GM04503 (cell line): Measurements from ENCODE around the gene ASPHD1.
"Not testable (repeated sequence)": the region's sequence is repeated elsewhere in the genome, so short reads cannot be mapped to it uniquely, and the experiment has no call there.

Experiments
- DNase-seq: peaks from one replicate; pipeline ENCODE4 v3.0.0-alpha.2; 2012; ENCODE audit warnings: low read depth

The ASPHD1 gene

GRCh38 chr16:29877266-29877961, 22.9 kb upstream of the ASPHD1 start:
- no peak for DNase-seq

- no peak for DNase-seq
Measured at GRCh38 chr16:29878172-29878571, 22.1 kb upstream of the ASPHD1 start.

DNA sequence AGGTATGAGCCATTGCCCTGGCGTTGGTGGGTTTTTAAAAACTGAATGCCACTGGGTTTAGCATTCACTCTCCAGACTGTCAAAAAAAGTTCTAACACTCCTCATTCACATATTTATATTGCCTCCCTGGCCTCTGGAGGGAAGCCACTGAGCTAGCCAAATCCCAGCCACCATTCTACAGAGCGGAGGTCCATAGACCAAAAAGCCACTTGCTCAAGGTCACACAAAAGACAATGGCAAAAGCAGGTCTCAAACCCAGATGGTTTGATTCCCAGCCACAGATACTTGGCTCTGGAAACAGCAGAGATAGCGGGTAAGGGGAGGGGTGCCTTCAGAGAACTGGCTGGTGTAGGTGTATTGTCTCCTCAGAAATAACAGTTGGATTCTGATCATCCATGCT, 19.2 kb upstream of the ASPHD1 start:
- no peak for DNase-seq

- no peak for DNase-seq
Measured at GRCh38 chr16:29883987-29884386, 16.3 kb upstream of the ASPHD1 start.

DNA sequence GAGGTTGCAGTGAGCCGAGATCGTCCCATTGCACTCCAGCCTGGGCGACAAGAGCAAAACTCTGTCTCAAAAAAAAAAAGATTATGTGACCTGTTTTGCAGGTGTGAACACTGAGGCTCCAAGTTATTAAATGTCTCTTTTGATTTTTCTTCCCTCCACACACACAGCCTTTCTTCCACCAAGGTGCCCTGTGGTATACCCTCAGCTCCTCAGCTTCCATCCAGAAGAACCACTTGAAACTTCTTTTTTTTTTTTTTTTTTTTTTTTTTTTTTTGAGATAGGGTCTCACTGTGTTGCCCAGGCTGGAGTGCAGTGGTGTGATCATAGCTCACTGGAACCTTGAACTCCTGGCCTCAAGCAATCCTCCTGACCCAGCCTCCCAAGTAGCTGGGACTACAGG, 10.9 kb upstream of the ASPHD1 start:
- DNase-seq = not testable (repeated sequence)

- DNase-seq = no peak
Measured at GRCh38 chr16:29891525-29892457, 8.5 kb upstream of the ASPHD1 start.

DNA sequence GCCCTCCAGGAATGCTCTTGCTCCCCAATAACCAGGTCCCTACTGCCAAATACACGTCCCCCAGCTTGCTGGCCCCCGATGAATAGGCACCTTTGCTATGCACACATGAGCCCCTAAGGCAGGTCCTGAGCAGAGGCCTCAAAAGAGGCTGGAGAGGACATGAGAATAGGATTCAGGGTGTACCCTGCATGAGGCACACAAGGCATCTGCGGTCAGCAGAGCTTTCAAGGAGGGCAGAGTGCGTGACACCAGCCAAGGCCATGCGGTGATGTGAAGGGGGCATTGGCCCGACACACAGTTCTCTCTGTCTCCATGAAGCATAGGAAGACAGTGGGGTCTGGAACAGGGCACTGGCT, 7.9 kb upstream of the ASPHD1 start:
- DNase-seq = no peak

GRCh38 chr16:29893553-29893952, 6.7 kb upstream of the ASPHD1 start:
- DNase-seq = no peak

GRCh38 chr16:29894352-29894751, 5.9 kb upstream of the ASPHD1 start:
- DNase-seq = no peak

- DNase-seq = no peak
Measured at GRCh38 chr16:29896841-29897240, 3.4 kb upstream of the ASPHD1 start.

DNA sequence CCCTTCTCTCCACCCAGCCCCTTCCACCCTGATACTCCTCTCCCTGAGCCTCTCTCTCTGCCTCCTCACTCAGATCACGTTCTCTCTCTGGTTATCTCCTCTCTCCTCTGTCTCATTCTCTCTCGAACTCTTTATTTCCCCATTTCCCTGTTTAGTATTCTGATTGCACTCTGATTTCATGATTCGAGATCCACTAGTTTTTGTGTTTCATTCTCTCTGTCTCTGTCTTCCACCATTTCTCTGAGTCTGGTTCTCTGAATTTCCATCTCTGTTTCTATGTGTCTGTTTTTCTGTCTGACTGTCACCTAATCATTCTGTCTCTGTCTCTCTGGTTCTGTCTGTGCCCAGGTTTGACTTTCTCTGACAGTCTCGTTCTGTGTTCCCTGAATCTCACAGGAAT, 3.0 kb upstream of the ASPHD1 start:
- DNase-seq = no peak

DNA sequence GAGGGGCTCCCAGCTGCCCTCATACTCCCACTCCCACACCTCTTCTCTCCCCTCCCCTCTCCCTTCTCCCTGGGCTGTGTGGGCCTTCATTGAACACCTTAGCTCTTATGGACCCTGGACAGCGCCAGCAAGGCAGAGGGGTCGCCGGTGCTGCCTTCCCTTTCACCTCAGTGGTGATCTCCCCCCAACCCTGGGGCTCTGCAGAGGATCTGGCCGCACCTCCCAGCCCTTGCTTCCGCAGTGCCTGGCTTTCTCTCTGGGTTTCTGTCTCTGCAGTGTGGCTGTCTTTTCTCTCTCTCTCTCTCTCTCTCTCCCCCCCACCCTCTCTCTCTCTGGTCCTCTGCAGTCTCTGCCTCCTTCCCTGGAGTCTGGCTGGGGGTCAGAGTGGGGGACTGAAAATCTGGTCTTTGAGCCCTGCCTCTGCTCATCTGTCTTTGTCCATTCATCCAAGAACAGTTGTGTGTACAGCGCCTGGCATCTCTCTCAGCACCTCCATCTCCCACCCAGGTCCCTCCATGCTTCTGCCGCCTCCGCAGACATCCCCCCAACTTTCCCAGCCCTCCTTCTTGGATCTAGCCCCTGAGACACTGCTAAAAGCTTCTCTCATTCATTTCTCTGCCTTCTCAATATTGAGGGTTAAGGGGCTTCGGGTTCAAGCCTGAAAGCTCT, 2.0 kb upstream of the ASPHD1 start:
- DNase-seq = no peak

GRCh38 chr16:29898804-29899515, 1.3 kb upstream of the ASPHD1 start:
- no peak for DNase-seq

DNA sequence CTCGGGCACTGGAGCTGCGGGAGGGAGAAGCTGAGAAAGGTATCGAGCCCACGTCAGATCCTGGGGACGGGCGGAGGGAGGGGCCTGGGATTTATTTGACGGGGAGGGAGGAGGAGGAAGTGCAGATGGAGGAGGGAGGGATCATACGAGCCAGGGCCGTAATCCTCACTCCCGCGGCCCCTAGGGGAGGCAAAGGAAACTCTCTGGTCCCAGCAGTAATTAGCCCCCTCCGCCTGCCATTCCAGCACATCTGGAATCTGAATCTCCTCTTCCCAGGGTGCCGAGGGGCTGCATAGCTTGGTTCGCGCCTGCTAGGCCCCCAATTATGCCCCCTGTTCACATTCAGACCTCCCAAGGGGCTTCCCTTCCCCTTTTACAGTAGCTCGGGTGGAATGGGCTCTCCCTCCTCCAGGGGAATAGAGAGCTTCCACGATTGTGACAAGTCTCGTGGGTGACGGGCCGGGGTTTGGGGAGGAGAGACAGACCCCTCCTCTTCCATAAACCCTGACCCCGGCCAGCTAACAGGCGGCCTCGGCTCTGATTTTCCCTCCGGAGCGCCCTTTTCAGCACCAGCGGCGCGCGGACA, 679 bp upstream of the ASPHD1 start, which contains the start of gene SEZ6L2:
SEZ6L2 (minus strand) TSS at position 35 of the 586 bp plus-strand sequence. CDS start 531 bp downstream, outside the sequence.
- peak; percentile 46 for DNase-seq

- no peak for DNase-seq
Measured at GRCh38 chr16:29900888-29901606, 759 bp downstream of the ASPHD1 start.

- no peak for DNase-seq
Measured at GRCh38 chr16:29901607-29901945, 1.3 kb downstream of the ASPHD1 start.

DNA sequence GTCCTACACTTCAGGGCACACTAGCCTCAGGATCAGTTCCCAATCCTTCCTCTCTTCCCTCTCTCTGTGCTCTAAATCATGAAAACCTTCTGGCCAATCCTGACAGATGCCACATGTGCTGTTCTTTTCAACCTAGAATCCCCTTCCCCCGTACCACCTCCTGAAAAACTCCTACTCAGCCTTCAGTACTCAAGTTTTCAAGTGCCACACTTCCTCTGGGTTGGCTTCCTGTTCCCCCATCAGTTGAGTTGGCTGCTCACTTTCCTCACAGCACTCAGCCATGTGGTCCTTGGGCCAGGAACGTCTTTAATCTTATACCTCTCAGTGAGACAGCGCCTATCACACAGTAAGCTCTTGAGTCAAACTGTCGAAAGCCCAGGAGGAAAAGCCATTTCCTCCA, 3.3 kb downstream of the ASPHD1 start:
- no peak for DNase-seq

GRCh38 chr16:29904947-29905346, 4.7 kb downstream of the ASPHD1 start:
- no peak for DNase-seq

GRCh38 chr16:29905668-29906067, 5.4 kb downstream of the ASPHD1 start:
- no peak for DNase-seq

GRCh38 chr16:29906520-29907244, 6.4 kb downstream of the ASPHD1 start:
- no peak for DNase-seq
